ENCODE results near the gene STOML1. TPM values are rescaled to one million over a fixed set of nuclear protein-coding genes. Genes with fewer than 3 reads are reported as not detected.

The STOML1 gene
- total RNA-seq, 3 donors from 2014 or later: 11.5 to 13.4 (median 12.4) TPM

DNA sequence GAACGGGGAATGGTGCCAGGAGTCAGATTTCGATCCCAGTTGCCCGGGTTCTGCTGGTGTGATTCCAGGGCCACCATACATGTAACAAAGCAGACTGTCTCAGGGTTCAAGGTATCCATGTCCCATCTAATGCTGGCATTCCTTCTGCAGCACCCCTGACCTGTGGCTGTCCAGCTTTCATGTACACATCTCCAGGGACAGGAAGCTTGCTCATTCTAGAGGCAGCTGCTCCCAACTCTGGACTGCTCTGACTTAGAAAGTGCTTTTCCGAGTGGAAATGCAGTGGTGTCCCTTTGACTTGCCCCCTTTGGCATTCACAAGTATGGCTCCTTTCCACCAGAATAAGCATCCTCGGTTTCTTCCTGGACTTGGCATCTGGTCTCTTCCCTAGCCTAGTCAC, 33.3 kb upstream of the STOML1 start:
- TF ChIP-seq CTCF (IDR thresholded peaks at IDR 0.05): no peak
- DNase-seq (no peak), ATAC-seq (no peak)
- Histone ChIP-seq H3K36me3 (ENCODE audit: low read depth) (no peaks in the 10 kb centered on the region), H3K9me3 (no peaks in the 10 kb centered on the region), H3K4me3 (no peak overlapping the region), H3K4me1 (ENCODE audit: low read depth) (no peaks in the 10 kb centered on the region)
- intact Hi-C loops (cut with DNase I, micrococcal nuclease): no loop called here

- DNase-seq: no peak
- H3K36me3 ChIP-seq (ENCODE audit: low read depth): no peaks in the 10 kb centered on the region
- H3K4me3 ChIP-seq: no peak overlapping the region
- no peaks in the 10 kb centered on the region for H3K9me3 ChIP-seq
- H3K4me1 ChIP-seq (ENCODE audit: low read depth): no peaks in the 10 kb centered on the region
- no peak for ATAC-seq
- TF ChIP-seq CTCF (IDR thresholded peaks at IDR 0.05): no peak
- intact Hi-C loops (cut with DNase I, micrococcal nuclease): no loop called here
These were observed 32.6 kb upstream of the STOML1 start for GRCh38 chr15:74024687-74025086.

DNA sequence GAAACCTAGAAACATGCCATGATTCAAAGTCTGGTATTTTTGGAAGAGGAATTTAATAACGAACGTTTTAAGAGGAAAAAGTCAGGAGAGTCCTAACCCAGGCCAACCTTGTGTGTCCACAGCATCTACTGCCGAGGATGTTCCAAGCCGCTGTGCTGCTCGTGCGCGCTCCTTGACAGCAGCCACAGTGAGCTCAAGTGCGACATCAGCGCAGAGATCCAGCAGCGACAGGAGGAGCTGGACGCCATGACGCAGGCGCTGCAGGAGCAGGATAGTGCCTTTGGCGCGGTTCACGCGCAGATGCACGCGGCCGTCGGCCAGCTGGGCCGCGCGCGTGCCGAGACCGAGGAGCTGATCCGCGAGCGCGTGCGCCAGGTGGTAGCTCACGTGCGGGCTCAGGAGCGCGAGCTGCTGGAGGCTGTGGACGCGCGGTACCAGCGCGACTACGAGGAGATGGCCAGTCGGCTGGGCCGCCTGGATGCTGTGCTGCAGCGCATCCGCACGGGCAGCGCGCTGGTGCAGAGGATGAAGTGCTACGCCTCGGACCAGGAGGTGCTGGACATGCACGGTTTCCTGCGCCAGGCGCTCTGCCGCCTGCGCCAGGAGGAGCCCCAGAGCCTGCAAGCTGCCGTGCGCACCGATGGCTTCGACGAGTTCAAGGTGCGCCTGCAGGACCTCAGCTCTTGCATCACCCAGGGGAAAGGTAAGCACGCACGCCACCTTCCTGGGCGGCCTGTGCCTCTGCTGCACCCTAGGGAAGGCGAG, 30.8 kb upstream of the STOML1 start:
- H3K4me3 ChIP-seq: no peak overlapping the region
- no peaks in the 10 kb centered on the region for H3K9me3 ChIP-seq
- no peaks in the 10 kb centered on the region for H3K4me1 ChIP-seq (ENCODE audit: low read depth)
- intact Hi-C loops (cut with DNase I, micrococcal nuclease): no loop called here
- H3K36me3 ChIP-seq (ENCODE audit: low read depth): no peaks in the 10 kb centered on the region
- DNase-seq (no peak), ATAC-seq (no peak)
- no peak for TF ChIP-seq CTCF (IDR thresholded peaks at IDR 0.05)

DNA sequence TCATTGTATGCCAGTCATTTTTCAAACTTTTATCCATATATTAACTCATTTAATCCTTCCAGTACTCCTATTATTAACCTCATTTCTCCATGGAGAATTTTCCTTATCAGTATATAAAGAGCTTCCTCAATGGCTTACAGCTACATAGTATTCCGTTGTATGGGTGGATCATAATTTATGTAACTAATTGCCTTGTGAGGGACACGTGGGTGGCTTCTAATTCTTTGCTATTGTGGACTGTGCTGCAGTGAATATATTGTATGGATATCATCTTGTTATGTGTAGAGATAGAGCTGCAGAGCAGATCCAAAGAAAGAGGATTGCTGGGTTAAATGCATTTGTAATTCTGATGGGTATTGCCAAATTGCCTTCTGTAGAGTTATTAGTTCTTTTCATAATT, 27.6 kb upstream of the STOML1 start:
- Histone ChIP-seq H3K4me3 (no peak overlapping the region), H3K9me3 (no peaks in the 10 kb centered on the region), H3K36me3 (ENCODE audit: low read depth) (no peaks in the 10 kb centered on the region), H3K4me1 (ENCODE audit: low read depth) (no peaks in the 10 kb centered on the region)
- TF ChIP-seq CTCF (IDR thresholded peaks at IDR 0.05): no peak
- no peak for ATAC-seq
- intact Hi-C loops (cut with DNase I, micrococcal nuclease): no loop called here
- no peak for DNase-seq

DNA sequence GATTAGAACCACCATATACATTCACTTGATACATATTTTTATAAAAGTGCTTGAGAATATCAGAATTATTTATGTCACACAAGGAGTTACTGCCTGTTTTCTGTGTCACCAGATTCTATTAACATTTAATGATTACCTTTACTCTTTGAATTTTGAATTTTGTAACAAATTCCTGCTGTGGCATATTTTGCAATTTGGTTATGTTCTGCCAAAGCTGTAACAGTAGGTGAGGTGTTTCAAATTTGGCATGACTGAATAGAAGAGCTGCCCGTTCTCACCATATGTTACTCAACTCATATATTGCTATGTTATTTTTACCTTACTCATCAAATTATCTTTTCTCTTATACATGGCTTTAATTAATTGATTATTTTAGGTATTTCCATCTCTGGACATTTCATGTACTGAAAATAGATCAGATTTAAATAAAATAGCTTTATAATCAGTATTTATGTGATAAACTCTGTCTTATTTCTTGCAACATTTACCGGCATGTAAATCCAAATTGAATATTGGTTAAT, 21.3 kb upstream of the STOML1 start:
- no peak for ATAC-seq
- intact Hi-C loops (cut with DNase I, micrococcal nuclease): no loop called here
- H3K4me3 ChIP-seq: no peak overlapping the region
- H3K4me1 ChIP-seq (ENCODE audit: low read depth): peaks cover 18% of the 10 kb centered on the region
- no peaks in the 10 kb centered on the region for H3K9me3 ChIP-seq
- no peak for TF ChIP-seq CTCF (IDR thresholded peaks at IDR 0.05)
- no peak for DNase-seq
- no peaks in the 10 kb centered on the region for H3K36me3 ChIP-seq (ENCODE audit: low read depth)
